Measurements from ENCODE around the gene RASSF4.

GRCh38 chr10:44986670-44987069, 27.1 kb downstream of the RASSF4 start:
- TF ChIP-seq CTCF (conservative IDR thresholded peaks at IDR 0.05) (no peak), ZFX (IDR thresholded peaks at IDR 0.05) (no peak)

All from C4-2B (cell line).